ENCODE data around the gene UNC79. TPM values are rescaled to one million over a fixed set of nuclear protein-coding genes. Genes with fewer than 3 reads are reported as not detected.

UNC79 gene
- total and polyA plus RNA-seq, 10 of the 15 experiments (the other 5 are each of a cell fraction or from before 2014, with no cell fraction given) = 0.04 to 0.29 (median 0.14) TPM

GRCh38 chr14:93747560-93747959 lies 316.8 kb downstream of the UNC79 start:
- Histone ChIP-seq H3K4me2 (ENCODE audit: control insufficient read depth, insufficient read depth) (no peak overlapping the region), H3K9me3 (replicated peaks; ENCODE audit: control insufficient read depth, insufficient read depth, low read length) (no peaks in the 10 kb centered on the region), H3K36me3 (ENCODE audit: control insufficient read depth in 2 of 2, insufficient read depth in 2 of 2, low read length in 1 of 2) (no peaks in the 10 kb centered on the region), H2AFZ (ENCODE audit: control insufficient read depth, low read depth, low read length) (no peak overlapping the region), H3K27ac (ENCODE audit: control insufficient read depth, insufficient read depth) (no peak overlapping the region), H4K20me1 (ENCODE audit: control insufficient read depth, insufficient read depth) (no peaks in the 10 kb centered on the region), H3K4me3 (no peak overlapping the region), H3K4me1 (ENCODE audit: control insufficient read depth, insufficient read depth, low read length) (no peaks in the 10 kb centered on the region), H3K27me3 (replicated peaks in 1 of 2; ENCODE audit: control insufficient read depth in 2 of 2, insufficient read depth in 2 of 2, low read length in 1 of 2) (no peaks in the 10 kb centered on the region), H3K79me2 (ENCODE audit: control insufficient read depth, insufficient read depth, low read length) (no peaks in the 10 kb centered on the region), H3K9ac (ENCODE audit: control insufficient read depth, insufficient read depth, low read length) (no peak overlapping the region)
- no TSS peak for BruUV-seq (replicated peaks)
- no peak for TF ChIP-seq CHD4 (IDR thresholded peaks at IDR 0.05)
- no peak for TF ChIP-seq JUNB (IDR thresholded peaks at IDR 0.05)
- TF ChIP-seq CREB1 (IDR thresholded peaks at IDR 0.05; ENCODE audit: low read depth) = no peak
- TF ChIP-seq NR2C1 (IDR thresholded peaks at IDR 0.05) = no peak
- no peak for TF ChIP-seq ZNF384 (IDR thresholded peaks at IDR 0.05; ENCODE audit: borderline replicate concordance, low read depth, low read length)
- TF ChIP-seq PBX3 (IDR thresholded peaks at IDR 0.05; ENCODE audit: insufficient replicate concordance, low read depth, low read length) = no peak
- no peak for TF ChIP-seq SIX5 (IDR thresholded peaks at IDR 0.05; ENCODE audit: low read depth, low read length, severe bottlenecking)
- no peak for TF ChIP-seq RCOR1 (conservative IDR thresholded peaks at IDR 0.05; ENCODE audit: low read depth, low read length)
- TF ChIP-seq EP300 (IDR thresholded peaks at IDR 0.05; ENCODE audit: borderline replicate concordance in 1 of 2, control insufficient read depth in 1 of 2, low read depth in 2 of 2, low read length in 2 of 2) = no peak
- no peak for TF ChIP-seq ZBTB33 (IDR thresholded peaks at IDR 0.05)
- TF ChIP-seq EGR1 (IDR thresholded peaks at IDR 0.05; ENCODE audit: borderline replicate concordance in 1 of 2, low read depth in 2 of 2, low read length in 2 of 2) = no peak
- TF ChIP-seq PML (IDR thresholded peaks at IDR 0.05; ENCODE audit: low read length) = no peak
- no peak for TF ChIP-seq SREBF2 (IDR thresholded peaks at IDR 0.05; ENCODE audit: low read length)
- no peak for TF ChIP-seq CBX5 (IDR thresholded peaks at IDR 0.05; ENCODE audit: low read depth)
- no peak for TF ChIP-seq SREBF1 (IDR thresholded peaks at IDR 0.05; ENCODE audit: low read length)
- no peak for TF ChIP-seq PKNOX1 (IDR thresholded peaks at IDR 0.05)
- DNase-seq (ENCODE audit: low read depth, low spot score) (no peak), ATAC-seq (no peak), FAIRE-seq (no peak)
- CTCF ChIA-PET = no interaction called here
- 36% methylated on average over 1 of the region's 1 CpG for WGBS (ENCODE audit: insufficient coverage, insufficient replicate concordance, low lambda C conversion rate, missing lambda C conversion rate)
- RAD21 ChIA-PET (ENCODE audit: unreplicated experiment) = no interaction called here
- POLR2A ChIA-PET = no interaction called here
- in situ Hi-C loops (cut with MboI) (no loop called here), intact Hi-C loops (cut with micrococcal nuclease; ENCODE audit: unreplicated experiment) (no loop called here)
- SMC1A ChIA-PET (ENCODE audit: uncharacterized antibody, unreplicated experiment) = no interaction called here
